OCI-LY7 (cell line): ENCODE data around the gene ARHGAP35. TPM values are rescaled to one million over a fixed set of nuclear protein-coding genes. Genes with fewer than 3 reads are reported as not detected.

Experiments used
- BruUV-seq: library from RNA; stranded (reverse); fragments of 400-500 nt; replicated peaks from 2 replicates; lab custom pipeline; 2021; lab: Mats Ljungman, UMichigan
- CTCF ChIA-PET: fragments of 300-600 bp; sonication (Branson Sonifier 250); formaldehyde crosslinking; loops from one replicate; lab custom pipeline; 2022; ENCODE audit warnings: antibody characterized with exemption; ENCODE audit not compliant: unreplicated experiment; lab: Charles Lee
- POLR2A ChIA-PET: fragments of 300-600 bp; sonication (Branson Sonifier 250); formaldehyde crosslinking; loops from one replicate; lab custom pipeline; 2022; ENCODE audit warnings: antibody characterized with exemption; lab: Charles Lee
- DNase-seq: peaks from one replicate; pipeline ENCODE4 v3.0.0-alpha.2; 2015; ENCODE audit warnings: low spot score
- H2AFZ ChIP-seq: fragments of 200-600 bp; sonication (generic), shearing (Covaris generic); 2 replicates; pipeline ENCODE4 v1.6.1; 2014; ENCODE audit warnings: mild to moderate bottlenecking, antibody characterized with exemption, low read length, moderate library complexity
- H3K27ac ChIP-seq: fragments of 200-600 bp; sonication (generic); 2 replicates; pipeline ENCODE4 v1.5.1; 2014; ENCODE audit warnings: mixed run types, low read depth, mild to moderate bottlenecking, moderate library complexity, low read length, inconsistent platforms; ENCODE audit not compliant: poor library complexity, severe bottlenecking
- H3K36me3 ChIP-seq: fragments of 200-600 bp; sonication (generic); 2 replicates; pipeline ENCODE4 v1.6.1; 2014; ENCODE audit warnings: mild to moderate bottlenecking, antibody characterized with exemption, low read length, moderate library complexity, mixed read lengths; ENCODE audit not compliant: insufficient read depth
- H3K4me1 ChIP-seq: fragments of 200-600 bp; sonication (generic); 2 replicates; pipeline ENCODE4 v1.5.1; 2014; ENCODE audit warnings: mild to moderate bottlenecking, low read length; ENCODE audit not compliant: insufficient read depth, poor library complexity, severe bottlenecking
- H3K4me2 ChIP-seq: fragments of 200-600 bp; sonication (generic); 2 replicates; pipeline ENCODE4 v1.6.1; 2014; ENCODE audit warnings: mild to moderate bottlenecking, low read length
- H3K4me3 ChIP-seq: fragments of 200-600 bp; sonication (generic); 2 replicates; pipeline ENCODE4 v1.5.1; 2014; ENCODE audit warnings: mild to moderate bottlenecking, low read depth, low read length; ENCODE audit not compliant: poor library complexity, severe bottlenecking
- H3K79me2 ChIP-seq: fragments of 200-600 bp; sonication (generic); 2 replicates; pipeline ENCODE4 v1.6.1; 2016; ENCODE audit warnings: low read depth, mild to moderate bottlenecking, low read length, moderate library complexity, mixed read lengths; ENCODE audit not compliant: insufficient read depth
- H3K9me2 ChIP-seq: fragments of 200-600 bp; sonication (generic); 2 replicates; pipeline ENCODE4 v1.6.1; 2016; ENCODE audit warnings: mild to moderate bottlenecking, low read length, mixed read lengths; ENCODE audit not compliant: insufficient read depth
- H3K9me3 ChIP-seq: fragments of 200-600 bp; sonication (generic); 2 replicates; pipeline ENCODE4 v1.6.1; 2014; ENCODE audit warnings: mild to moderate bottlenecking, mixed run types, low read length, mixed read lengths
- H4K20me1 ChIP-seq: fragments of 200-600 bp; sonication (generic); 2 replicates; pipeline ENCODE4 v1.6.1; 2014; ENCODE audit warnings: mild to moderate bottlenecking, antibody characterized with exemption, low read length, moderate library complexity, mixed read lengths; ENCODE audit not compliant: insufficient read depth
- EZH2phosphoT487 ChIP-seq: fragments of 200-600 bp; sonication (generic); IDR thresholded peaks from 2 replicates; pipeline ENCODE4 v1.6.1; 2018; ENCODE audit warnings: low read depth, borderline replicate concordance, mild to moderate bottlenecking, mixed run types, antibody characterized with exemption, low read length, moderate library complexity, mixed read lengths
- intact Hi-C: fragments of 100-400 bp; cut with micrococcal nuclease; formaldehyde crosslinking; loops from one replicate; pipeline ENCODE4 v1.10.0; 2022; ENCODE audit not compliant: unreplicated experiment
- total RNA-seq, 2 experiments: library from RNA; depleted of rRNA in 1 of 2; stranded (reverse); fragments of >200 nt in 1 of 2; shearing (Covaris generic) in 1 of 2; gene quantifications; 2 replicates each; pipeline ENCODE4 v1.2.3, GENCODE V29; 2014 to 2022
- TF ChIP-seq, protein P1 (sequence below): fragments of 200-600 bp; sonication (generic); conservative IDR thresholded peaks from 2 replicates; pipeline ENCODE4 v1.5.1; 2014; ENCODE audit warnings: mild to moderate bottlenecking, antibody characterized with exemption, low read length, moderate library complexity, mixed read lengths

ARHGAP35 gene
- total RNA-seq, 2 experiments from 2014 or later, result 26.5 to 42.2 TPM

DNA sequence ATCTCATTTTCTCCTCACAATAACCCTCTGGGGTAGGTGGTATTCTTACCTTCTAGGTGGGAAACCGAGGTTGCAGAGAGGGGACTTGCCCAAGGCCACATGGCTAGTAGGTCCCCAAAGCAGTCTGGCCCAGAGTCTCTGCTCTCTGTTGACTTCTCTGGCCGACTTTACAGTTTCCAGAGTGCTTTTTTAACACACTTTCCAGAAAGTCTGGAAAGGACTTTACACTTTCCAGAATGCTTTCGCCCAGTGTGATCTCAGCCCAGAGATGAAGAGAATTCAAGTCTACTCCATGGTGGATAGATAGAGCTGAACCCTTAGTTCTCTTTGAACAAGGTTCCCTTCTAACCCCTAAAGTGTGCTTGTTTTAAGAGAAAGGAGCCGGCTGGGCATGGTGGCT lies 12.2 kb downstream of the ARHGAP35 start:
- no peak overlapping the region for H3K4me2 ChIP-seq
- H3K9me2 ChIP-seq, result no peaks in the 10 kb centered on the region

DNA sequence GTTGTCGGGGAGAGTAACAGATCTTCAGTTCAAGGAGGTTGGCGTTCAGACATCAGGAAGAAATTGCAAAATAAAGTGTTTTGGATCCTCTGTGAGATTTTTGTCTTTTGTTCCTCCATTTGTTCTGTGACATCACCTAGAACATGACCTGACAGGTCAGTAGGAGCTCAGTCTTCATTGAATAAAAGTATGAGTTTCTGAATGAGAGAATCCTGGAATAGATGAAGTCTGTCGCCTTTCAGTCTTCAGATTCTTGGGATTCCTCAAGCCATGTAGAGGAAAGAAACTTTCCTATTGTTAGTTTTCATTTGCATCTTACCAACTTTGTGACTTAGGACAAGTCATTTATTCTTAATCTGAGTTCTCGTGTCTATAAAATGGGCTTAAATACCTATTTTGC lies 14.4 kb downstream of the ARHGAP35 start:
- Histone ChIP-seq H2AFZ (no peak overlapping the region), H3K4me3 (no peak overlapping the region), H3K4me1 (no peaks in the 10 kb centered on the region), H3K4me2 (no peak overlapping the region), H3K27ac (no peak overlapping the region), H3K9me2 (no peaks in the 10 kb centered on the region), H3K79me2 (peaks cover 66% of the 10 kb centered on the region), H3K9me3 (no peaks in the 10 kb centered on the region), H3K36me3 (peaks cover 32% of the 10 kb centered on the region), H4K20me1 (no peaks in the 10 kb centered on the region)
- TF ChIP-seq, protein P1, sequence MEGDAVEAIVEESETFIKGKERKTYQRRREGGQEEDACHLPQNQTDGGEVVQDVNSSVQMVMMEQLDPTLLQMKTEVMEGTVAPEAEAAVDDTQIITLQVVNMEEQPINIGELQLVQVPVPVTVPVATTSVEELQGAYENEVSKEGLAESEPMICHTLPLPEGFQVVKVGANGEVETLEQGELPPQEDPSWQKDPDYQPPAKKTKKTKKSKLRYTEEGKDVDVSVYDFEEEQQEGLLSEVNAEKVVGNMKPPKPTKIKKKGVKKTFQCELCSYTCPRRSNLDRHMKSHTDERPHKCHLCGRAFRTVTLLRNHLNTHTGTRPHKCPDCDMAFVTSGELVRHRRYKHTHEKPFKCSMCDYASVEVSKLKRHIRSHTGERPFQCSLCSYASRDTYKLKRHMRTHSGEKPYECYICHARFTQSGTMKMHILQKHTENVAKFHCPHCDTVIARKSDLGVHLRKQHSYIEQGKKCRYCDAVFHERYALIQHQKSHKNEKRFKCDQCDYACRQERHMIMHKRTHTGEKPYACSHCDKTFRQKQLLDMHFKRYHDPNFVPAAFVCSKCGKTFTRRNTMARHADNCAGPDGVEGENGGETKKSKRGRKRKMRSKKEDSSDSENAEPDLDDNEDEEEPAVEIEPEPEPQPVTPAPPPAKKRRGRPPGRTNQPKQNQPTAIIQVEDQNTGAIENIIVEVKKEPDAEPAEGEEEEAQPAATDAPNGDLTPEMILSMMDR, result no peak
- TF ChIP-seq EZH2phosphoT487, result no peak
- CTCF ChIA-PET, result no interaction called here
- intact Hi-C loops, result no loop called here
- no peak for DNase-seq
- BruUV-seq, result no TSS peak
- POLR2A ChIA-PET, result interaction anchor here (0.5 kb wide), 1 partner anchor 155 kb away, joined by 3 read pairs; no protein-coding TSS in a partner anchor

More for the DNA sequence above, 12.2 kb downstream of the ARHGAP35 start:
- H2AFZ ChIP-seq, result no peak overlapping the region
- ChIA-PET CTCF (no interaction called here), POLR2A (interaction anchor here (0.6 to 0.9 kb wide), 2 partner anchors 11 to 112 kb away, joined by 3 read pairs; no protein-coding TSS in a partner anchor)
- H3K27ac ChIP-seq, result no peak overlapping the region
- no TSS peak for BruUV-seq
- H3K4me3 ChIP-seq, result no peak overlapping the region
- 0 out of 2 replicates have a peak, but pooled peaks cover 3% of the 10 kb centered on the region for H4K20me1 ChIP-seq
- H3K36me3 ChIP-seq, result peaks cover 41% of the 10 kb centered on the region
- peaks cover 79% of the 10 kb centered on the region for H3K79me2 ChIP-seq
- TF ChIP-seq, protein P1, result no peak
- TF ChIP-seq EZH2phosphoT487, result no peak
- DNase-seq, result no peak
- peaks cover 13% of the 10 kb centered on the region for H3K4me1 ChIP-seq
- intact Hi-C loops, result no loop called here
- H3K9me3 ChIP-seq, result no peaks in the 10 kb centered on the region

DNA sequence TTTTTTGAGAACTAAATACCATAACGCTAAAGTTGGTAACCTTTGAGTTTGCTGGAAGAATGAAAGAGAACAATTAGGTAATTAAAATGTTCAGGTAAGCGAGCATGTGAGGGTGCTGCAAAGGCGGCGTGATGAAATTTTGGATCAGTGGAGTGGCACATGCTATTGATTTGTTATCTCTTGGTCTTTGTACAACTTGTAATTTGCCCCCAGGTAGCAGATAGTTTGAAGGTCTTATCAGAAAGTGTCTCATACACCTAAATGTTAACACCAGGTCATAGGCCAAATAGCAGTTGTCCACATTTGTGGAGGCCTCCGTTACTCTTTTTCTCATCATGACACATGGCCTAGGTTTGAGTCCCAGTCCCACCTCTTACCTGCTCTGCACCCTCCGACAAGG lies 14.9 kb downstream of the ARHGAP35 start:
- H3K4me3 ChIP-seq, result no peak overlapping the region
- H3K36me3 ChIP-seq, result peaks cover 29% of the 10 kb centered on the region
- no peaks in the 10 kb centered on the region for H3K4me1 ChIP-seq
- POLR2A ChIA-PET, result interaction anchor here (0.5 kb wide), 1 partner anchor 155 kb away, joined by 3 read pairs; no protein-coding TSS in a partner anchor
- H3K9me2 ChIP-seq, result no peaks in the 10 kb centered on the region
- H3K4me2 ChIP-seq, result no peak overlapping the region
- no peak for DNase-seq
- intact Hi-C loops, result no loop called here
- no peaks in the 10 kb centered on the region for H3K9me3 ChIP-seq
- BruUV-seq, result TSS peak; percentile 39
- H3K79me2 ChIP-seq, result peaks cover 63% of the 10 kb centered on the region
- no peak overlapping the region for H3K27ac ChIP-seq
- no peak overlapping the region for H2AFZ ChIP-seq
- CTCF ChIA-PET, result no interaction called here
- no peaks in the 10 kb centered on the region for H4K20me1 ChIP-seq
- no peak for TF ChIP-seq EZH2phosphoT487
- TF ChIP-seq, protein P1, result no peak
